Measurements from ENCODE around the gene AFG1L. TPM values are rescaled to one million over a fixed set of nuclear protein-coding genes. Genes with fewer than 3 reads are reported as not detected.

The AFG1L gene
- total RNA-seq, 1 experiment from 2014 or later = 4.9 TPM

- no peak for TF ChIP-seq FOSL1 (IDR thresholded peaks at IDR 0.05; ENCODE audit: low read depth)
Measured at GRCh38 chr6:108360919-108361311, 66.1 kb downstream of the AFG1L start (continued).

DNA sequence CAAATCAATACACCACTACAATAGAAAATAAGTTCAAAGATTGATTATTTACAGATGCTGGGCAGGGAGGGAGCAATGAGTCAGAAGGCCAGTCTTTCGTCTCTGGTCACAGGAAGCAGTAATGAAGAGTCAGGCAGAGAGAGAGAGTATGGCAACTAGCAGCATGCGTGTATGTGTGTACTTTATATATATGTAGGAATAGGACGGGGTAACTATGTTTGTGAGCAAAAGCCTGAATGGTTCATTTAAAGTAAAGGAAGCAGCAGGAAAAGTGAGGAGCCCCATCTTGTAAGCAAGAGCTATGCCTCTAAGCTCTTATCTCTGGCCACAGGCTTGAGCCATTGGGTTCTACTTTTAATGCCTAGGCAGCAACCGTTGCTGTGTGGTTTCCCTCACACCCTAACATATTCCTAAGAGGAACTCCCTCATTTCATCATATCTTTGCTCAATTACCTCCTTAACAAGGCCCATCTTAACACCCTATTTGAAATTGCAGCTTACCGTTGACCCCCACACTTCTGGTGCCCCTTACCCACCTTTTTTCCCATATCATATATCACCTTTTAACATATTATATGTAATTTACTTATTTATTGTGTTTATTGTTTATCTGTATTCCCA is 66.6 kb downstream of the AFG1L start:
- ChIA-PET CTCF (no interaction called here), RAD21 (ENCODE audit: low non-redundant PET in 1 of 2, low total read pairs in 2 of 2, uncharacterized antibody in 2 of 2, unreplicated experiment in 2 of 2) (no interaction called here)
- intact Hi-C loops (cut with micrococcal nuclease) = loop anchor here (10.0 kb wide), 1 partner anchor 247 kb away; no protein-coding TSS in a partner anchor

More for the DNA sequence above, 66.6 kb downstream of the AFG1L start:
- Histone ChIP-seq H4K20me1 (ENCODE audit: insufficient read depth) (no peaks in the 10 kb centered on the region), H3K4me3 (replicated peaks in 1 of 2; ENCODE audit: low read depth in 1 of 2, low read length in 2 of 2) (no peak overlapping the region), H3K36me3 (ENCODE audit: control insufficient read depth in 1 of 2, insufficient read depth in 2 of 2, low read length in 2 of 2) (no peaks in the 10 kb centered on the region), H3K4me2 (ENCODE audit: low read length) (no peak overlapping the region), H3K9ac (ENCODE audit: low read length) (no peak overlapping the region), H3K79me2 (ENCODE audit: insufficient read depth, low read length) (no peaks in the 10 kb centered on the region), H3K27ac (ENCODE audit: low read depth, low read length) (no peak overlapping the region), H3K9me3 (ENCODE audit: control insufficient read depth in 1 of 2, insufficient read depth in 1 of 2, low read depth in 1 of 2, low read length in 2 of 2) (no peaks in the 10 kb centered on the region), H3K27me3 (ENCODE audit: insufficient read depth, low read length) (no peaks in the 10 kb centered on the region), H3K4me1 (ENCODE audit: control insufficient read depth in 1 of 2, insufficient read depth in 2 of 2, low read length in 2 of 2) (no peaks in the 10 kb centered on the region), H2AFZ (ENCODE audit: low read depth, low read length, poor library complexity, severe bottlenecking) (no peak overlapping the region), H3K9me2 (ENCODE audit: insufficient read depth) (no peaks in the 10 kb centered on the region)
- TF ChIP-seq TCF7L2 (IDR thresholded peaks at IDR 0.05; ENCODE audit: borderline replicate concordance, extremely low read depth, insufficient read depth, insufficient read length) = no peak
- no peak for TF ChIP-seq FOSL1 (IDR thresholded peaks at IDR 0.05; ENCODE audit: low read depth)
- TF ChIP-seq, protein P1, sequence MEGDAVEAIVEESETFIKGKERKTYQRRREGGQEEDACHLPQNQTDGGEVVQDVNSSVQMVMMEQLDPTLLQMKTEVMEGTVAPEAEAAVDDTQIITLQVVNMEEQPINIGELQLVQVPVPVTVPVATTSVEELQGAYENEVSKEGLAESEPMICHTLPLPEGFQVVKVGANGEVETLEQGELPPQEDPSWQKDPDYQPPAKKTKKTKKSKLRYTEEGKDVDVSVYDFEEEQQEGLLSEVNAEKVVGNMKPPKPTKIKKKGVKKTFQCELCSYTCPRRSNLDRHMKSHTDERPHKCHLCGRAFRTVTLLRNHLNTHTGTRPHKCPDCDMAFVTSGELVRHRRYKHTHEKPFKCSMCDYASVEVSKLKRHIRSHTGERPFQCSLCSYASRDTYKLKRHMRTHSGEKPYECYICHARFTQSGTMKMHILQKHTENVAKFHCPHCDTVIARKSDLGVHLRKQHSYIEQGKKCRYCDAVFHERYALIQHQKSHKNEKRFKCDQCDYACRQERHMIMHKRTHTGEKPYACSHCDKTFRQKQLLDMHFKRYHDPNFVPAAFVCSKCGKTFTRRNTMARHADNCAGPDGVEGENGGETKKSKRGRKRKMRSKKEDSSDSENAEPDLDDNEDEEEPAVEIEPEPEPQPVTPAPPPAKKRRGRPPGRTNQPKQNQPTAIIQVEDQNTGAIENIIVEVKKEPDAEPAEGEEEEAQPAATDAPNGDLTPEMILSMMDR (IDR thresholded peaks at IDR 0.05 in 2 of 3, conservative IDR thresholded peaks at IDR 0.05 in 1 of 3; ENCODE audit: borderline replicate concordance in 1 of 3, insufficient read depth in 1 of 3, low read depth in 2 of 3, low read length in 2 of 3) = no peak
- TF ChIP-seq ELF1 (IDR thresholded peaks at IDR 0.05; ENCODE audit: borderline replicate concordance, low read depth) = no peak
- no peak for ATAC-seq
- POLR2A ChIA-PET = no interaction called here
- no TSS peak for BruUV-seq (replicated peaks)
- DNase-seq (ENCODE audit: low read depth, low spot score) = no peak

All from HCT116 (cell line).